Lung (tissue), 16 donors: ENCODE data around the gene TEKT3. TPM values are rescaled to one million over a fixed set of nuclear protein-coding genes. Genes with fewer than 3 reads are reported as not detected.

ENCODE experiments used
- ATAC-seq: fragments of 200-7000 bp; cut with Tn5 transposase; one replicate; pipeline ENCODE4 v1.9.1; 2020; ENCODE audit warnings: moderate number of reproducible peaks; ENCODE audit not compliant: insufficient read depth, low FRiP score
- DNase-seq, 3 donors: peaks; one replicate each; pipeline ENCODE4 v3.0.0-alpha.2; 2013 to 2017
- H3K27ac ChIP-seq, 2 donors: one replicate each; pipeline ENCODE4 v1.5.1; 2013; ENCODE audit warnings: mild to moderate bottlenecking in 2 of 2, moderate library complexity in 2 of 2, control low read depth in 1 of 2, inconsistent platforms in 1 of 2, low read depth in 1 of 2, low read length in 1 of 2
- H3K27me3 ChIP-seq, 3 donors: one replicate each; pipeline ENCODE4 v1.5.1; 2013; ENCODE audit warnings: low read length in 2 of 3; ENCODE audit not compliant: control insufficient read depth in 3 of 3, insufficient read depth in 3 of 3
- H3K36me3 ChIP-seq, 4 donors: one replicate each; pipeline ENCODE4 v1.5.1; 2013; ENCODE audit warnings: low read length in 4 of 4, mild to moderate bottlenecking in 1 of 4, moderate library complexity in 1 of 4; ENCODE audit not compliant: control insufficient read depth in 4 of 4, insufficient read depth in 4 of 4
- H3K4me1 ChIP-seq, 5 donors: one replicate each; pipeline ENCODE4 v1.5.1; 2013; ENCODE audit warnings: low read length in 5 of 5, mild to moderate bottlenecking in 2 of 5, moderate library complexity in 1 of 5; ENCODE audit not compliant: control insufficient read depth in 5 of 5, insufficient read depth in 5 of 5
- H3K4me3 ChIP-seq: one replicate; pipeline ENCODE4 v1.5.1; 2013; ENCODE audit warnings: mild to moderate bottlenecking, control low read depth, moderate library complexity
- H3K9ac ChIP-seq, 2 donors: one replicate each; pipeline ENCODE4 v1.5.1; 2013; ENCODE audit warnings: low read length in 2 of 2, control low read depth in 1 of 2; ENCODE audit not compliant: insufficient read depth in 1 of 2
- H3K9me3 ChIP-seq, 4 donors: one replicate each; pipeline ENCODE4 v1.5.1; 2013; ENCODE audit warnings: low read length in 3 of 4, mild to moderate bottlenecking in 1 of 4, moderate library complexity in 1 of 4; ENCODE audit not compliant: control insufficient read depth in 4 of 4, insufficient read depth in 3 of 4
- CTCF ChIP-seq: IDR thresholded peaks from 2 replicates; pipeline ENCODE4 v1.5.1; 2012; ENCODE audit warnings: mild to moderate bottlenecking; ENCODE audit errors: control extremely low read depth, extremely low read depth
- WGBS, 2 donors: extraction: QIAGEN DNeasy Blood & Tissue Kit; methylation state at CpG; one replicate each; pipeline ENCODE4 v1.1.7; 2013; 5-methylcytosine and 5-hydroxymethylcytosine counted together
- long read RNA-seq, 5 donors: transcript quantifications; one replicate each; lab custom pipeline, GENCODE V29; 2026
- polyA plus RNA-seq, 2 donors: library from polyadenylated mRNA; stranded (reverse); fragments of 200-250 nt; gene quantifications; one replicate each; pipeline ENCODE4 v1.2.1, GENCODE V29; 2013
- total RNA-seq, 2 donors: library from RNA; depleted of rRNA in 1 of 2; stranded (reverse); fragments of >200 nt in 1 of 2; gene quantifications; one replicate each; pipeline ENCODE4 v1.2.1, GENCODE V29; 2014 to 2021
- donor health status: control.
- donor health status: control.
- donor health status: Bipolar disorder and iron deficiency.
- donor health status: healthy.
- donor health status: DM: yes; HTN: yes; CAD: no.

TEKT3 gene
- 1 to 10 TPM; 1.4 to 5.4 TPM for total RNA-seq
- polyA plus RNA-seq, result 1 to 10 TPM; 1.2 to 1.9 TPM
- long read RNA-seq, donor 1, partial matches to known transcripts, result 0 of 1 reads
- long read RNA-seq, donor 1, other reads (novel, unspliced or antisense), result 0 of 1 reads
- long read RNA-seq, donor 2, result 0 reads
- long read RNA-seq, donor 3, result 0 reads
- long read RNA-seq, donor 4, result 0 reads
- long read RNA-seq, donor 5, result 0 reads

DNA sequence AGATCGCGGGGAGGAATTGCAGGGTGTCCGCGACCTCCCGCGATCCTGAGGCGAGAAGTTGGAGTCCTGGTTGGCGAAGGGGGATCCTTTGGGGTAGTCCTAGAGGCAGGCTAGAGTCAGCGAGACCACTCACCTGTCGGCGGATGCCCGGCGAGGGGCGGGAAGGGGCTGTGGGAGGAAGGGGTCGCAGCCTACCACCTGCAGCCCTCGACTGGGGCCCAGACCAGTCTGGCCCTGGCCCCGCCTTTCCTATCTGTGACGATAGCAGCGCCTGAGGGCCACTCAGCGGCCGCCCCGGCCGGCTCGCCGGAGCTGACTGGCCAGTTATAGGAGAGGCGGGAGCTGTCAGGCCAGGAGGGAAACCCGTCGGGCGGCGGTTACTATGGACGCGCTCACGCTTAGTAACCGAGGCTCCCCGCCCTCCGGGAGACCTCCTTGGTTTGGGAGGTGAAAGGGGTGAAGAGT lies at the start of gene TEKT3:
TEKT3 (minus strand) TSS at position 213 of the 465 bp plus-strand sequence. CDS start 10,012 bp downstream, outside the sequence.
- no peaks in the 10 kb centered on the region for H3K9me3 ChIP-seq
- peak within 1 kb of the TSS in 1 of 2 donors; percentile 70 for H3K9ac ChIP-seq
- no peak within 1 kb of the TSS for H3K27ac ChIP-seq
- DNase-seq (peak; percentile 85 to 90 (median 85)), ATAC-seq (peak; percentile 94)
- no peaks in the 10 kb centered on the region for H3K36me3 ChIP-seq
- peaks cover 0 to 3% (median 3%) of the 10 kb centered on the region in 3 donors for H3K27me3 ChIP-seq
- WGBS, 2 donors, result 1 to 2% methylated on average over 31 to 36 of the region's 36 CpGs
- H3K4me3 ChIP-seq, result peak within 1 kb of the TSS; percentile 23
- H3K4me1 ChIP-seq, result peaks cover 0 to 9% (median 0%) of the 10 kb centered on the region in 5 donors
- no peak for TF ChIP-seq CTCF

DNA sequence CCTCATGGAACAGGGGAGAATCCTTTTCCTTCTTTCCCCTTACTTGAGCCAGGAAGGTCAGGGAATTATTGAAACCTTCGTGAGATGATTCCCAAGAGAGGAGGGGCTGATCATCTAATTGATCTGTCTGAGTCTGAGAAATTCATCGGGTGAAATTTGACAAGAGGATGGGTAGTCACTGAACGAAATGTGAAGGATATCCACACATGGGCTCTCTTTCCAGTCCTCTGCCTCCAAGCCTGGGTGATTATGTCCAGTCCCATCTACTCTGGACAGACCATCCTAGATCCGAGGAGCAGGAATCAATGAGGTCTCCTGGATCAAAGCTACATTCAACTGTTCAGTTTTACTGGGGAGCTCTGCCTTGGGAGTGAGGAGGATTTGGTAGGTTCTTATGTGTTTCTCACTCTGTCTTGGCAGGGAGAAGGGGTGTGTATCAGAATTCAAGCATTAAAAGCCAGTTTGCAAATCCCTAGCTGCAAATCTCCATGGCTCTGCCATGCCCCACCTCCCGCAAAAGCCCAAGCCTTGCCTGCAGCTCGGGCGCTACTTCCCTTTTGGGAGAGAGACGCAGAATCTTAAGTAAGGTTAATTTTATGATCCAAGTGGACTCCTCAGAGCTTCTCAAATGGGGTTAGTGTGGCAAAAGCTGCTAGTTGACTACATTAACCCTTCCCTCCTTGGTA lies 47.1 kb upstream of the TEKT3 start:
- WGBS, 2 donors, result 80 to 88% methylated on average over 8 of the region's 8 CpGs
- ATAC-seq, result no peak
- H3K27ac ChIP-seq, result no peak overlapping the region

GRCh38 chr17:15386083-15386482 lies 44.7 kb upstream of the TEKT3 start:
- ATAC-seq (no peak), DNase-seq (no peak)
- no peak for TF ChIP-seq CTCF
- Histone ChIP-seq H3K36me3 (no peaks in the 10 kb centered on the region), H3K27ac (no peak overlapping the region), H3K27me3 (no peaks in the 10 kb centered on the region), H3K9ac (no peak overlapping the region), H3K4me1 (peaks cover 0 to 14% (median 7%) of the 10 kb centered on the region in 5 donors), H3K4me3 (no peak overlapping the region), H3K9me3 (no peaks in the 10 kb centered on the region)
- WGBS, 2 donors, result 95 to 98% methylated on average over 4 of the region's 4 CpGs

More for the DNA sequence above, 47.1 kb upstream of the TEKT3 start:
- H3K9me3 ChIP-seq, result peaks cover 0 to 2% (median 0%) of the 10 kb centered on the region in 4 donors
- TF ChIP-seq CTCF, result no peak
- no peak overlapping the region for H3K4me3 ChIP-seq
- no peak for DNase-seq
- H3K9ac ChIP-seq, result no peak overlapping the region
- H3K27me3 ChIP-seq, result no peaks in the 10 kb centered on the region
- H3K36me3 ChIP-seq, result no peaks in the 10 kb centered on the region
- H3K4me1 ChIP-seq, result peaks cover 0 to 21% (median 11%) of the 10 kb centered on the region in 5 donors
